Esophagus squamous epithelium (tissue), 4 donors: Measurements from ENCODE around the gene ALDH1A2.

ENCODE experiments used
- CTCF ChIP-seq, 6 experiments: fragments of 450-650 bp in 4 of 6; fragments of 200-600 bp in 2 of 6; sonication (generic) in 2 of 6; IDR thresholded peaks; one replicate each; pipeline ENCODE4 v1.5.1; 2016 to 2019; ENCODE audit warnings: antibody characterized with exemption in 6 of 6, mild to moderate bottlenecking in 4 of 6, moderate library complexity in 4 of 6
- POLR2A ChIP-seq, 4 donors: fragments of 450-650 bp; IDR thresholded peaks; one replicate each; pipeline ENCODE4 v1.6.1; 2017; ENCODE audit warnings: antibody characterized with exemption in 4 of 4, mild to moderate bottlenecking in 4 of 4, moderate library complexity in 3 of 4

GRCh38 chr15:58003810-58004209 lies 61.7 kb downstream of the ALDH1A2 start:
- TF ChIP-seq CTCF (IDR thresholded peaks at IDR 0.05) (no peak), POLR2A (IDR thresholded peaks at IDR 0.05) (no peak)
